ENCODE results near the gene CC2D2A. TPM values are rescaled to one million over a fixed set of nuclear protein-coding genes. Genes with fewer than 3 reads are reported as not detected.
"Not testable (repeated sequence)": the region's sequence is repeated elsewhere in the genome, so short reads cannot be mapped to it uniquely, and the experiment has no call there.

The CC2D2A gene
- total RNA-seq, 2 donors from 2014 or later, result 3.6 to 4.9 TPM

DNA sequence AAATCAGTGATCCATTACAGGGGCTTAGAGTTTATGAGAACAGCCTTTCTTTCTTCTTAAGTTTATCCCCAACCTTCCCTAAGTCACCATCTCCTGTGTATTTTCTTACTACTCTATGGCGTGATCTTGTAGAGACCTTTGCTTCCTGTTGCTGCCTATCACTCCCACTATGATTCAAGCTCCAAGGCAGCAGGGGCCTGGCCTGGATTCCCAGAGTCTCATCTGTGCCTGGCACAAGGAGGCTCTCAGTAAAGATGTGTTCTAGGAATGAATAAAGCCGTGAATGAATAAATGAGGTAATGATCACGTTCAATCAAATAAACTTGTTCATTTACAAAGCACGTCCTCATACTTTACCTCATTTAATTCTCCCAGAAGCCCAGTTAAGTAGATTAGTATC lies 45.4 kb downstream of the CC2D2A start:
- Histone ChIP-seq H3K9me3 (no peaks in the 10 kb centered on the region), H3K4me1 (no peaks in the 10 kb centered on the region), H3K27me3 (no peaks in the 10 kb centered on the region), H3K36me3 (replicated peaks in 1 of 2; ENCODE audit: insufficient read depth in 1 of 2, low read depth in 2 of 2) (no peaks in the 10 kb centered on the region), H3K4me3 (no peak overlapping the region), H3K27ac (no peak overlapping the region)
- no peak for ATAC-seq
- 90 to 92% methylated on average over 4 of the region's 4 CpGs for WGBS, 2 donors
- no peak for DNase-seq
- TF ChIP-seq POLR2A (IDR thresholded peaks at IDR 0.05), result no peak
- TF ChIP-seq, protein P1, sequence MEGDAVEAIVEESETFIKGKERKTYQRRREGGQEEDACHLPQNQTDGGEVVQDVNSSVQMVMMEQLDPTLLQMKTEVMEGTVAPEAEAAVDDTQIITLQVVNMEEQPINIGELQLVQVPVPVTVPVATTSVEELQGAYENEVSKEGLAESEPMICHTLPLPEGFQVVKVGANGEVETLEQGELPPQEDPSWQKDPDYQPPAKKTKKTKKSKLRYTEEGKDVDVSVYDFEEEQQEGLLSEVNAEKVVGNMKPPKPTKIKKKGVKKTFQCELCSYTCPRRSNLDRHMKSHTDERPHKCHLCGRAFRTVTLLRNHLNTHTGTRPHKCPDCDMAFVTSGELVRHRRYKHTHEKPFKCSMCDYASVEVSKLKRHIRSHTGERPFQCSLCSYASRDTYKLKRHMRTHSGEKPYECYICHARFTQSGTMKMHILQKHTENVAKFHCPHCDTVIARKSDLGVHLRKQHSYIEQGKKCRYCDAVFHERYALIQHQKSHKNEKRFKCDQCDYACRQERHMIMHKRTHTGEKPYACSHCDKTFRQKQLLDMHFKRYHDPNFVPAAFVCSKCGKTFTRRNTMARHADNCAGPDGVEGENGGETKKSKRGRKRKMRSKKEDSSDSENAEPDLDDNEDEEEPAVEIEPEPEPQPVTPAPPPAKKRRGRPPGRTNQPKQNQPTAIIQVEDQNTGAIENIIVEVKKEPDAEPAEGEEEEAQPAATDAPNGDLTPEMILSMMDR (IDR thresholded peaks at IDR 0.05), result no peak
- intact Hi-C loops (cut with DNase I), result no loop called here

DNA sequence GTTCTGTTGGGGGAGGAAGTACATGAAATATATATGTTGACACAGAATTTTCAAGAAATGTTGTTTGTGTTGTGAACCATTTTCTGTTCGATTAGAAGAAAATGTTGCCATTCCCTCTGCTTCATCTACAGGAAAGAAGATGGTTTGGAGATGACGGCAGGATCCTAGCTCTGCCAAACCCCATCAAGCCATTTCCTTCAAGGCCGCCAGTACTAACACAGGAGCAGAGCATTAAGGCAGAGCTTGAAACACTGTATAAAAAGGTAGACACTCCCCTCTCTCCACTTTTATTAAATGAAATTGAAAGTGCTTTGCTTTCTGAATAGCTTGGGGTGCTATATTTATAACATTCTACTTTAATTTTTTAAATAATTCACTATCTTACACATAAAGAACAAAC lies 46.8 kb downstream of the CC2D2A start:
- 80 to 91% methylated on average over 3 of the region's 3 CpGs for WGBS, 2 donors
- H3K36me3 ChIP-seq (replicated peaks in 1 of 2; ENCODE audit: insufficient read depth in 1 of 2, low read depth in 2 of 2), result no peaks in the 10 kb centered on the region

DNA sequence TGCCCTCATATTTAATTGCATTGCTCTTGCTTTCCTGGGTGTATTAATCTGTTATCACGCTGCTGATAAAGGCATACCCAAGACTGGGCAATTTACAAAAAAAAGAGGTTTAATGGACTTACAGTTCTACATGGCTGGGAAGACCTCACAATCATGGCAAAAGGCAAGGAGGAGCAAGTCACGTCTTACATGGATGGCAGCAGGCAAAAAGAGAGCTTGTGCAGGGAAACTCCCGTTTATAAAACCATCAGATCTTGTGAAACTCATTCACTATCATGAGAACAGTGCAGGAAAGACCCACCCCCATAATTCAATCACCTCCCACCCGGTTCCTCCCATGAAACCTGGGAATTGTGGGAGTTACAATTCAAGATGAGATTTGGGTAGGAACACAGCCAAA lies 48.0 kb downstream of the CC2D2A start:
- H3K36me3 ChIP-seq (replicated peaks in 1 of 2; ENCODE audit: insufficient read depth in 1 of 2, low read depth in 2 of 2); DNase-seq; H3K9me3 ChIP-seq; intact Hi-C loops (cut with DNase I); H3K4me1 ChIP-seq; ATAC-seq; H3K27ac ChIP-seq; H3K27me3 ChIP-seq; H3K4me3 ChIP-seq: not testable (repeated sequence)
- 94% methylated on average over 4 of the region's 4 CpGs for WGBS, 2 donors

More for the DNA sequence above, 46.8 kb downstream of the CC2D2A start:
- DNase-seq (no peak), ATAC-seq (no peak)
- Histone ChIP-seq H3K27me3 (no peaks in the 10 kb centered on the region), H3K27ac (no peak overlapping the region), H3K4me3 (no peak overlapping the region), H3K4me1 (no peaks in the 10 kb centered on the region), H3K9me3 (no peaks in the 10 kb centered on the region)
- no peak for TF ChIP-seq POLR2A (IDR thresholded peaks at IDR 0.05)
- TF ChIP-seq, protein P1 (IDR thresholded peaks at IDR 0.05), result no peak
- intact Hi-C loops (cut with DNase I), result no loop called here

DNA sequence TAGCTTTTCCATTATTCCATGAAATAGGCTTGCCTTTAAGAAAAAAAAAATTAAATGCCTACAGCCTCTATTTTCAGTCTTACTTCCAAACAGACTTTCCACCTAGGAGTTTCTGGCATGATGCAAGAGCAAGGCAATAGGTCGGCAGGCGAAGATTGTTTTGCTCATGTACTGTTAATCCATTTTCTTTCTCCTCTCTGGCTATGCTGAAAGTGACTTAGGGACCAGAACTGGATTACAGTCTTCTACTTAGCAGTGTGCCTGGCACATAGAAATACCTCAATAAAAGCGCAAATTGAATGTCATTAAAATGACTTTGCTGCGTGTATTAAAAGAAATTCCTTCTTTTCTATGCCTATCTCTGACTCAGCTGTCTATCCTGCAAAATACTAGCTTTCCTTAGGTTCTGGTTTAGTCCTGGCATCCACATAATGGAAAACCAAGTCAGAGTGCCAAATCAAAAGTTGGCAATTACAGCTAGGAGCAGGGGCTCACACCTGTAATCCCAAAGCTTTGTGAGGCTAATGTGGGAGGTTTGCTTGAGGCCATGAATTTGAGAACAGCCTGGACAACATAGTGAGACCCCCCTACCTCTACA lies 51.9 kb downstream of the CC2D2A start:
- H3K4me3 ChIP-seq, result no peak overlapping the region
- TF ChIP-seq, protein P1 (IDR thresholded peaks at IDR 0.05), result no peak
- TF ChIP-seq POLR2A (IDR thresholded peaks at IDR 0.05), result no peak
- no peak for DNase-seq
- no peaks in the 10 kb centered on the region for H3K36me3 ChIP-seq (replicated peaks in 1 of 2; ENCODE audit: insufficient read depth in 1 of 2, low read depth in 2 of 2)
- WGBS, 2 donors, result 76 to 90% methylated on average over 4 of the region's 4 CpGs
- no peak overlapping the region for H3K27ac ChIP-seq
- no peaks in the 10 kb centered on the region for H3K9me3 ChIP-seq
- no peaks in the 10 kb centered on the region for H3K27me3 ChIP-seq
- no peaks in the 10 kb centered on the region for H3K4me1 ChIP-seq
- intact Hi-C loops (cut with DNase I), result no loop called here
- ATAC-seq, result no peak

DNA sequence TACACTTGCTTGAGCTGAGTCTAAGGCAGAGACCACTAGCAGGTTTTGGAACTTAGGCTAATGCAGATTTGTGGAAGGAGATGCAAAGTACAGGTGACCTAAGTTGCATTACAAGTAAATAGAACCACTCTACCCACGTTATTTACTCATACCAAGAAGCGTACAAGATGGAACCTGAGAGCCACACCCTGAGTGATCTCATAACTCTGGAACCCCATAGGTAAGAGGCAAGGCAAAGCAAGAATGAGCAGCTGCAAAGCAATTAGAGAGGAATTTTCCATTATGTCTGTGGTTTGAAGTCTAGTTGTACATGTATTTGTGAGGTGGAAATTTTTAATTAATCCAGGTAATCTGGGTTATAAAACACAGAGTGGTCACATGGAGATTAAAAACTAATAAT lies 55.4 kb downstream of the CC2D2A start:
- Histone ChIP-seq H3K27me3 (no peaks in the 10 kb centered on the region), H3K36me3 (replicated peaks in 1 of 2; ENCODE audit: insufficient read depth in 1 of 2, low read depth in 2 of 2) (no peaks in the 10 kb centered on the region), H3K9me3 (no peaks in the 10 kb centered on the region), H3K4me3 (no peak overlapping the region), H3K27ac (no peak overlapping the region), H3K4me1 (peaks cover 9% of the 10 kb centered on the region)
- TF ChIP-seq POLR2A (IDR thresholded peaks at IDR 0.05), result no peak
- TF ChIP-seq, protein P1 (IDR thresholded peaks at IDR 0.05), result no peak
- DNase-seq, result no peak
- ATAC-seq, result no peak
- intact Hi-C loops (cut with DNase I), result no loop called here
- WGBS, 2 donors, result 84 to 89% methylated on average over 2 of the region's 2 CpGs
